Thoracic aorta (tissue), 2 donors: ENCODE results near the gene RILPL2. TPM values are rescaled to one million over a fixed set of nuclear protein-coding genes. Genes with fewer than 3 reads are reported as not detected.
"Not testable (repeated sequence)": the region's sequence is repeated elsewhere in the genome, so short reads cannot be mapped to it uniquely, and the experiment has no call there.

Experiments used
- ATAC-seq: fragments of 150-250 bp; one replicate; pipeline ENCODE4 v1.8.0; 2017; ENCODE audit warnings: low read depth; ENCODE audit not compliant: insufficient number of reproducible peaks, low FRiP score
- DNase-seq: peaks from one replicate; pipeline ENCODE4 v3.0.0-alpha.2; 2020; ENCODE audit warnings: low spot score
- H3K27ac ChIP-seq, 2 donors: fragments of 200-600 bp; sonication (generic); 1 replicate in 1 of 2; 2 replicates in 1 of 2; pipeline ENCODE4 v1.5.1; 2016; ENCODE audit warnings: mild to moderate bottlenecking in 2 of 2, moderate library complexity in 2 of 2
- H3K27me3 ChIP-seq: fragments of 200-600 bp; sonication (generic); replicated peaks from 2 replicates; pipeline ENCODE4 v1.6.0; 2016; ENCODE audit warnings: mild to moderate bottlenecking; ENCODE audit not compliant: insufficient read depth
- H3K36me3 ChIP-seq: fragments of 200-600 bp; sonication (generic); one replicate; pipeline ENCODE4 v1.5.1; 2016
- H3K4me1 ChIP-seq, 2 donors: fragments of 200-600 bp; sonication (generic); 1 replicate in 1 of 2; 2 replicates in 1 of 2; pipeline versions ENCODE4 v1.5.1 to v1.6.0; 2016; ENCODE audit warnings: low read depth in 2 of 2, mild to moderate bottlenecking in 1 of 2; ENCODE audit not compliant: control insufficient read depth in 1 of 2
- H3K4me3 ChIP-seq: fragments of 200-600 bp; sonication (generic); 2 replicates; pipeline ENCODE4 v1.5.1; 2016; ENCODE audit warnings: mild to moderate bottlenecking
- H3K9me3 ChIP-seq: fragments of 200-600 bp; sonication (generic); 2 replicates; pipeline ENCODE4 v1.5.1; 2016
- CTCF ChIP-seq: fragments of 200-600 bp; sonication (generic); IDR thresholded peaks from one replicate; pipeline ENCODE4 v1.5.1; 2019; ENCODE audit warnings: antibody characterized with exemption
- total RNA-seq, 2 donors: library from RNA; depleted of rRNA; stranded (reverse); fragments of >200 nt; gene quantifications; one replicate each; pipeline versions ENCODE4 v1.1.0 to v1.2.3, GENCODE V29; 2016

RILPL2 gene
- total RNA-seq, 2 donors from 2014 or later: 15.9 to 18.1 TPM

GRCh38 chr12:123465084-123465483 lies 28.6 kb upstream of the RILPL2 start:
- DNase-seq: no peak
- no peak for ATAC-seq
- peak overlapping the region; percentile 15 to 66 for H3K27ac ChIP-seq
- H3K36me3 ChIP-seq: peaks cover 2% of the 10 kb centered on the region
- no peaks in the 10 kb centered on the region for H3K9me3 ChIP-seq
- no peak overlapping the region for H3K4me3 ChIP-seq
- H3K27me3 ChIP-seq: no peaks in the 10 kb centered on the region
- no peak for TF ChIP-seq CTCF
- peaks cover 16 to 31% of the 10 kb centered on the region in 2 donors for H3K4me1 ChIP-seq

GRCh38 chr12:123463174-123463573 lies 26.7 kb upstream of the RILPL2 start:
- not testable (repeated sequence) for H3K27ac ChIP-seq, DNase-seq, ATAC-seq, H3K27me3 ChIP-seq, H3K4me3 ChIP-seq, H3K36me3 ChIP-seq, H3K9me3 ChIP-seq
- H3K4me1 ChIP-seq: peaks cover 21 to 45% of the 10 kb centered on the region in 2 donors

GRCh38 chr12:123457980-123458779 lies 21.7 kb upstream of the RILPL2 start, which contains the start of gene SNRNP35:
Gene SNRNP35 (plus strand): TSS chr12:123458139. CDS start chr12:123465541, 7,402 bp downstream.
- Histone ChIP-seq H3K27me3 (no peaks in the 10 kb centered on the region), H3K27ac (peak within 1 kb of the TSS; percentile 94 to 96), H3K4me3 (peak within 1 kb of the TSS; percentile 82), H3K36me3 (no peaks in the 10 kb centered on the region), H3K9me3 (no peaks in the 10 kb centered on the region), H3K4me1 (peaks cover 6 to 16% of the 10 kb centered on the region in 2 donors)
- ATAC-seq (peak; percentile 32), DNase-seq (peak; percentile 28)
- TF ChIP-seq CTCF: no peak

GRCh38 chr12:123453165-123453564 lies 16.7 kb upstream of the RILPL2 start:
- Histone ChIP-seq H3K27me3 (no peaks in the 10 kb centered on the region), H3K9me3 (no peaks in the 10 kb centered on the region), H3K4me3 (no peak overlapping the region), H3K36me3 (no peaks in the 10 kb centered on the region), H3K27ac (no peak overlapping the region), H3K4me1 (no peaks in the 10 kb centered on the region)
- ATAC-seq: no peak
- no peak for DNase-seq
- TF ChIP-seq CTCF: no peak

GRCh38 chr12:123452276-123452550 lies 15.7 kb upstream of the RILPL2 start:
- not testable (repeated sequence) for H3K27me3 ChIP-seq, H3K4me3 ChIP-seq, H3K4me1 ChIP-seq, DNase-seq, H3K27ac ChIP-seq, ATAC-seq, H3K36me3 ChIP-seq, H3K9me3 ChIP-seq

GRCh38 chr12:123450636-123451035 lies 14.2 kb upstream of the RILPL2 start:
- no peaks in the 10 kb centered on the region for H3K36me3 ChIP-seq
- H3K9me3 ChIP-seq: no peaks in the 10 kb centered on the region
- no peak for TF ChIP-seq CTCF
- DNase-seq (no peak), ATAC-seq (no peak)
- no peaks in the 10 kb centered on the region for H3K27me3 ChIP-seq
- H3K27ac ChIP-seq: no peak overlapping the region
- peaks cover 8 to 12% of the 10 kb centered on the region in 2 donors for H3K4me1 ChIP-seq
- no peak overlapping the region for H3K4me3 ChIP-seq
